SK-N-SH treated with all-trans-retinoic acid at 6 μM for 48 hours (cell line): ENCODE results near the gene PPP6C.

Experiments
- ATAC-seq: fragments of 200-7000 bp; cut with Tn5 transposase; 3 replicates; pipeline ENCODE4 v1.9.1; 2020; ENCODE audit warnings: mild to moderate bottlenecking, moderate library complexity
- ARNTL ChIP-seq: fragments of 450-650 bp; formaldehyde crosslinking; IDR thresholded peaks from 2 replicates; pipeline ENCODE4 v1.5.0; 2020; ENCODE audit warnings: low read depth, mild to moderate bottlenecking, moderate library complexity, borderline replicate concordance
- BACH2 ChIP-seq: fragments of 250-450 bp; sonication (Bioruptor Pico); IDR thresholded peaks from 2 replicates; pipeline ENCODE4 v1.9.0; 2021; ENCODE audit warnings: mild to moderate bottlenecking, borderline replicate concordance
- CSDC2 ChIP-seq: fragments of 250-450 bp; sonication (Bioruptor Pico); IDR thresholded peaks from 2 replicates; pipeline ENCODE4 v1.5.0; 2020; ENCODE audit warnings: mild to moderate bottlenecking, moderate library complexity
- ESRRG ChIP-seq: fragments of 250-450 bp; sonication (Bioruptor Pico); IDR thresholded peaks from 2 replicates; pipeline ENCODE4 v1.6.1; 2021; ENCODE audit warnings: mild to moderate bottlenecking
- GLIS3 ChIP-seq: fragments of 250-450 bp; sonication (Bioruptor Pico); IDR thresholded peaks from 2 replicates; pipeline ENCODE4 v1.5.0; 2020; ENCODE audit warnings: mild to moderate bottlenecking, moderate library complexity
- ISL1 ChIP-seq: fragments of 250-450 bp; sonication (Bioruptor Pico); IDR thresholded peaks from 2 replicates; pipeline ENCODE4 v2.1.2; 2022; ENCODE audit warnings: mild to moderate bottlenecking, moderate library complexity
- OSR1 ChIP-seq: fragments of 250-450 bp; sonication (Bioruptor Pico); IDR thresholded peaks from 2 replicates; pipeline ENCODE4 v1.8.0; 2022; ENCODE audit warnings: moderate library complexity, mild to moderate bottlenecking, inconsistent platforms
- PPARA ChIP-seq: fragments of 250-450 bp; sonication (Bioruptor Pico); IDR thresholded peaks from 2 replicates; pipeline ENCODE4 v1.5.0; 2020; ENCODE audit warnings: mild to moderate bottlenecking, borderline replicate concordance
- RARB ChIP-seq: fragments of 250-450 bp; sonication (Bioruptor Pico); IDR thresholded peaks from 2 replicates; pipeline ENCODE4 v1.8.0; 2021; ENCODE audit warnings: mild to moderate bottlenecking, moderate library complexity
- TCF4 ChIP-seq: fragments of 250-450 bp; sonication (Bioruptor Pico); IDR thresholded peaks from 2 replicates; pipeline ENCODE4 v1.8.0; 2021; ENCODE audit warnings: mild to moderate bottlenecking, moderate library complexity, borderline replicate concordance
- TOX ChIP-seq: fragments of 250-450 bp; sonication (Bioruptor Pico); IDR thresholded peaks from 2 replicates; pipeline ENCODE4 v1.8.0; 2021; ENCODE audit warnings: mild to moderate bottlenecking, moderate library complexity, borderline replicate concordance
- ZC3H10 ChIP-seq: fragments of 250-450 bp; sonication (Bioruptor Pico); IDR thresholded peaks from 2 replicates; pipeline ENCODE4 v1.5.1; 2021; ENCODE audit warnings: mild to moderate bottlenecking, moderate library complexity
- ZFP3 ChIP-seq: fragments of 250-450 bp; sonication (Bioruptor Pico); IDR thresholded peaks from 2 replicates; pipeline ENCODE4 v1.5.0; 2020; ENCODE audit warnings: mild to moderate bottlenecking, moderate library complexity
- ZFP30 ChIP-seq: fragments of 450-650 bp; formaldehyde crosslinking; IDR thresholded peaks from 2 replicates; pipeline ENCODE4 v1.5.0; 2022; ENCODE audit warnings: mild to moderate bottlenecking, moderate library complexity
- ZNF565 ChIP-seq: fragments of 450-650 bp; formaldehyde crosslinking; conservative IDR thresholded peaks from 2 replicates; pipeline ENCODE4 v1.5.0; 2020; ENCODE audit warnings: low read depth, mild to moderate bottlenecking, moderate library complexity
- ZNF70 ChIP-seq: fragments of 450-650 bp; formaldehyde crosslinking; IDR thresholded peaks from 2 replicates; pipeline ENCODE4 v1.5.0; 2020; ENCODE audit warnings: mild to moderate bottlenecking, moderate library complexity
- ZNF8 ChIP-seq: fragments of 450-650 bp; formaldehyde crosslinking; IDR thresholded peaks from 2 replicates; pipeline ENCODE4 v1.5.0; 2020; ENCODE audit warnings: mild to moderate bottlenecking, moderate library complexity
- TF ChIP-seq, protein P1 (sequence below): fragments of 250-450 bp; sonication (Bioruptor Pico); IDR thresholded peaks from 2 replicates; pipeline ENCODE4 v1.5.1; 2021; ENCODE audit warnings: mild to moderate bottlenecking, moderate library complexity
- TF ChIP-seq, protein P2 (sequence below): fragments of 250-450 bp; sonication (Bioruptor Pico); IDR thresholded peaks from 2 replicates; pipeline ENCODE4 v1.8.0; 2020; ENCODE audit warnings: mild to moderate bottlenecking, moderate library complexity, borderline replicate concordance
- TF ChIP-seq, protein P3 (sequence below): fragments of 250-450 bp; sonication (Bioruptor Pico); IDR thresholded peaks from 2 replicates; pipeline ENCODE4 v1.5.0; 2020; ENCODE audit warnings: mild to moderate bottlenecking, moderate library complexity
- TF ChIP-seq, protein P4 (sequence below): fragments of 250-450 bp; sonication (Bioruptor Pico); IDR thresholded peaks from 2 replicates; pipeline ENCODE4 v1.8.0; 2021; ENCODE audit warnings: low read depth, mild to moderate bottlenecking, moderate library complexity, borderline replicate concordance

Gene PPP6C

DNA sequence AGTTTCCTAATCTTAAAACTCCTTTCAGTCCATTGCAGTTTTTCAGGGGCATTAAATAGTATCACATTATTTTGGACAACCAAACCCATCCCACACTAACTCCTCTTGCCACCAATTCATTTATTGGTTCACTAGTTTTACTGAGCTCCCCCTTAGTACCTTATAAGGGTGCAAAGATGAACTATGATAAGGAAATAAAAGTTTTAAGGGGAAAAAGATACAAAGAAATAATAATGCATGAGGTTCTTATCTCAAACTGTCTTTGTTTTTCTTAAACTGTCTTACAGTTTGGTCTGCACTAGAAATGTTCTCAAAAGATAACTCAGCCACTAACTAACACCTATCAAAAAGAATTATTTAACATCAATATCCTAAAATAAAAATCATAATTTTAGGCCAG lies 54.6 kb downstream of the PPP6C start:
- TF ChIP-seq ZC3H10 (no peak), ZFP30 (CRISPR knock-in tag) (no peak), CSDC2 (CRISPR knock-in tag) (no peak), ZFP3 (CRISPR knock-in tag) (no peak)
- ATAC-seq = no peak

DNA sequence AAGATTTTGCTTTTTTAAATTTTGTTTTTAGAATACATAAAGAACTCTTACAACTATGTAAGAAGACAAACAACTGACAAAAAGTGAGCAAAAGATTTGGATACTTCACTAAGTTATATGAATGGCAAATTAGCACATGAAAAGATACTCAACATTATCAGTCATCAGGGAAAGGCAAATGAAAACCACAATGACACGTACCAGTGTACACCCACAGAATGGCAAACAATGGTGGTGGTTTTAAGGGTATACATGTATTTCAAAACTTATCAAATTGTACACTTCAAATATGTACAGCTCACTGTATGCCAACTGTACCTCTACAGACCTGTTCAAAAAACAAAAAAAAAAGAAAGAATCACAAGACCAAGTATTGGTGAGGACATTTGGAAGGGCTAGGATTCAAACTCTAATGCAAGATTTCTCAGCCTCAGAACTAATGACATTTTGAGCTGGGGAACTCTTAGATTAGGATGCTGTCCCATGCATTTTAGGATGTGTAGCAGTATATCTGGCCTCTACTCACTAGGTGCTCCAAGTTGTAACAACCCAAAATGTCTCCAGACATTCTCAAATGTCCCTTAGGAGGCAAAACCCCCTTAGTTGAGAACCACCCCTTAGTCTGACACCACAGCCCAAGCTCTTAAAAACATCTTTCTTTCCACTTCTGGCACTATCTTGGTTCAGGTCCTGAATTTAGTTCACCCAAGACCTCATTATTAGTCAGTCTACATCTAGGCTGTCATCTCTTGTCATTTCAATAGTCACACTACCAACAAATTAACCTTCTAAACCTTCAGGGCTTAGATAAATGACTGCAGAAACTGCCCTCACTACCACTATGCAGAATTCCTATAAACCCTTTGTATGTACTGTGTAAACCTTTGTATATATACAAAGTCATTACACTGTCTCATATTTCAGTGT lies 55.9 kb downstream of the PPP6C start:
- ATAC-seq = no peak
- no peak for TF ChIP-seq ZFP3 (CRISPR knock-in tag)
- TF ChIP-seq, protein P1, sequence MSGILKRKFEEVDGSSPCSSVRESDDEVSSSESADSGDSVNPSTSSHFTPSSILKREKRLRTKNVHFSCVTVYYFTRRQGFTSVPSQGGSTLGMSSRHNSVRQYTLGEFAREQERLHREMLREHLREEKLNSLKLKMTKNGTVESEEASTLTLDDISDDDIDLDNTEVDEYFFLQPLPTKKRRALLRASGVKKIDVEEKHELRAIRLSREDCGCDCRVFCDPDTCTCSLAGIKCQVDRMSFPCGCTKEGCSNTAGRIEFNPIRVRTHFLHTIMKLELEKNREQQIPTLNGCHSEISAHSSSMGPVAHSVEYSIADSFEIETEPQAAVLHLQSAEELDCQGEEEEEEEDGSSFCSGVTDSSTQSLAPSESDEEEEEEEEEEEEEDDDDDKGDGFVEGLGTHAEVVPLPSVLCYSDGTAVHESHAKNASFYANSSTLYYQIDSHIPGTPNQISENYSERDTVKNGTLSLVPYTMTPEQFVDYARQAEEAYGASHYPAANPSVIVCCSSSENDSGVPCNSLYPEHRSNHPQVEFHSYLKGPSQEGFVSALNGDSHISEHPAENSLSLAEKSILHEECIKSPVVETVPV (CRISPR knock-in tag) = no peak
- TF ChIP-seq, protein P2, sequence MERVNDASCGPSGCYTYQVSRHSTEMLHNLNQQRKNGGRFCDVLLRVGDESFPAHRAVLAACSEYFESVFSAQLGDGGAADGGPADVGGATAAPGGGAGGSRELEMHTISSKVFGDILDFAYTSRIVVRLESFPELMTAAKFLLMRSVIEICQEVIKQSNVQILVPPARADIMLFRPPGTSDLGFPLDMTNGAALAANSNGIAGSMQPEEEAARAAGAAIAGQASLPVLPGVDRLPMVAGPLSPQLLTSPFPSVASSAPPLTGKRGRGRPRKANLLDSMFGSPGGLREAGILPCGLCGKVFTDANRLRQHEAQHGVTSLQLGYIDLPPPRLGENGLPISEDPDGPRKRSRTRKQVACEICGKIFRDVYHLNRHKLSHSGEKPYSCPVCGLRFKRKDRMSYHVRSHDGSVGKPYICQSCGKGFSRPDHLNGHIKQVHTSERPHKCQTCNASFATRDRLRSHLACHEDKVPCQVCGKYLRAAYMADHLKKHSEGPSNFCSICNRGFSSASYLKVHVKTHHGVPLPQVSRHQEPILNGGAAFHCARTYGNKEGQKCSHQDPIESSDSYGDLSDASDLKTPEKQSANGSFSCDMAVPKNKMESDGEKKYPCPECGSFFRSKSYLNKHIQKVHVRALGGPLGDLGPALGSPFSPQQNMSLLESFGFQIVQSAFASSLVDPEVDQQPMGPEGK (CRISPR knock-in tag) = no peak
- TF ChIP-seq ZNF565 (CRISPR knock-in tag) = no peak

DNA sequence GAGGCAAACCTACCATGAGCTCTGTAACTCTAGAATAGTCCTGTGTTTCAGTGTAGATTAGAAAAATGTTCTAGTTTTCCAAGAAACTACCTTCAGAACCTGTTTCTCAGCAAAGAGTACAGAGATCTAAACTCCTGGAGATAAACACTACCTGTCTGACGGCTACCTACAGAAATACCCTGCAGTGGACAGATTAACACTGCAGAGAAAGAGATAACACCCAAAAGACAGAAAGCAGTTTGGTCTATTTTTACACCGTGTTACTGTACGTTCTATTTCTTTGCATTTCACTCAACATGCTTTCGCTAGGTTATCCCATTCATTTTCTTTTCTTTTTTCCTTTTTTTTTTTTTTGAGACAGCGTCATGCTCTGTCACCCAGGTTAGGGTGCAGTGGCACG lies 57.8 kb downstream of the PPP6C start:
- ATAC-seq = no peak
- TF ChIP-seq, protein P3, sequence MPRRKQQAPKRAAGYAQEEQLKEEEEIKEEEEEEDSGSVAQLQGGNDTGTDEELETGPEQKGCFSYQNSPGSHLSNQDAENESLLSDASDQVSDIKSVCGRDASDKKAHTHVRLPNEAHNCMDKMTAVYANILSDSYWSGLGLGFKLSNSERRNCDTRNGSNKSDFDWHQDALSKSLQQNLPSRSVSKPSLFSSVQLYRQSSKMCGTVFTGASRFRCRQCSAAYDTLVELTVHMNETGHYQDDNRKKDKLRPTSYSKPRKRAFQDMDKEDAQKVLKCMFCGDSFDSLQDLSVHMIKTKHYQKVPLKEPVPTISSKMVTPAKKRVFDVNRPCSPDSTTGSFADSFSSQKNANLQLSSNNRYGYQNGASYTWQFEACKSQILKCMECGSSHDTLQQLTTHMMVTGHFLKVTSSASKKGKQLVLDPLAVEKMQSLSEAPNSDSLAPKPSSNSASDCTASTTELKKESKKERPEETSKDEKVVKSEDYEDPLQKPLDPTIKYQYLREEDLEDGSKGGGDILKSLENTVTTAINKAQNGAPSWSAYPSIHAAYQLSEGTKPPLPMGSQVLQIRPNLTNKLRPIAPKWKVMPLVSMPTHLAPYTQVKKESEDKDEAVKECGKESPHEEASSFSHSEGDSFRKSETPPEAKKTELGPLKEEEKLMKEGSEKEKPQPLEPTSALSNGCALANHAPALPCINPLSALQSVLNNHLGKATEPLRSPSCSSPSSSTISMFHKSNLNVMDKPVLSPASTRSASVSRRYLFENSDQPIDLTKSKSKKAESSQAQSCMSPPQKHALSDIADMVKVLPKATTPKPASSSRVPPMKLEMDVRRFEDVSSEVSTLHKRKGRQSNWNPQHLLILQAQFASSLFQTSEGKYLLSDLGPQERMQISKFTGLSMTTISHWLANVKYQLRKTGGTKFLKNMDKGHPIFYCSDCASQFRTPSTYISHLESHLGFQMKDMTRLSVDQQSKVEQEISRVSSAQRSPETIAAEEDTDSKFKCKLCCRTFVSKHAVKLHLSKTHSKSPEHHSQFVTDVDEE (CRISPR knock-in tag) = no peak
- TF ChIP-seq CSDC2 (CRISPR knock-in tag) = no peak

DNA sequence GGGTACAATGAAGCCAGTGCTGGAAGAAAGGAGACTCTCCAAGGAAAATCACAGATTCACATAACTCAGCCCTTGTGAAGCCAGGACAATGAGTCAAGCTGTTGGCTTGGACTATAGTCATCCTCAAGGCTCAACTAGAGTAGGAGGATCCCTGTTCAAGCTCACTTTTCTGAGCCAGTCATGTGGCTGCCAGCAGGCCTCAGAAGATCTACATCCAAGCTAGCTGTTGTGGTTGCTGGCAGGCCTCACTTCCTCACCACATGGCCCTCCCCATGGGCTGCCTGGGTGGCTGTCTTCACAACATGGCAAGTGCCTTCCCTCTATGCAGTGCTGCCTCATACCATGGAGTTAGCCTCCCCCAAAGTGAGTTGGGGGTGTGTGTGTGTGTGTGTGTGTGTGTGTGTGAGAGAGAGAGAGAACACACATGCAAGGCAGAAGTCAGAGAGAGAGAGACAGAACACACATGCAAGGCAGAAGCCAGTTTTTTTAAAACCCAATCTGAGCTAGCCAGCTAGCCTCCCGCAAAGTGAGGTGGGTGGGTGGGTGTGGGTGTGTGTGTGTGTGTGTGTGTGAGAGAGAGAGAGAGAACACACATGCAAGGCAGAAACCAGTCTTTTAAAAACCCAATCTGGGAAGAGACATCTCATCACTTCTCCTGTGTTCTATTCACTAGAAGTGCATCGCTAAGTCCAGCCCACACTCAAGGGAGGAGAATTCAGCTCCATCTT lies 63.4 kb downstream of the PPP6C start:
- no peak for TF ChIP-seq TOX
- TF ChIP-seq BACH2 = no peak
- TF ChIP-seq ZNF70 (CRISPR knock-in tag) = no peak
- 0 out of 2 replicates have a peak, but pooled peaks have one; percentile 16 for TF ChIP-seq ZFP3 (CRISPR knock-in tag)
- no peak for TF ChIP-seq ARNTL (CRISPR knock-in tag)
- TF ChIP-seq RARB (CRISPR knock-in tag) = no peak
- TF ChIP-seq ZNF8 (CRISPR knock-in tag) = 0 out of 2 replicates have a peak, but pooled peaks have one; percentile 10
- TF ChIP-seq, protein P2 (CRISPR knock-in tag) = no peak
- no peak for TF ChIP-seq ESRRG
- no peak for TF ChIP-seq TCF4 (CRISPR knock-in tag)
- no peak for TF ChIP-seq CSDC2 (CRISPR knock-in tag)
- TF ChIP-seq, protein P4, sequence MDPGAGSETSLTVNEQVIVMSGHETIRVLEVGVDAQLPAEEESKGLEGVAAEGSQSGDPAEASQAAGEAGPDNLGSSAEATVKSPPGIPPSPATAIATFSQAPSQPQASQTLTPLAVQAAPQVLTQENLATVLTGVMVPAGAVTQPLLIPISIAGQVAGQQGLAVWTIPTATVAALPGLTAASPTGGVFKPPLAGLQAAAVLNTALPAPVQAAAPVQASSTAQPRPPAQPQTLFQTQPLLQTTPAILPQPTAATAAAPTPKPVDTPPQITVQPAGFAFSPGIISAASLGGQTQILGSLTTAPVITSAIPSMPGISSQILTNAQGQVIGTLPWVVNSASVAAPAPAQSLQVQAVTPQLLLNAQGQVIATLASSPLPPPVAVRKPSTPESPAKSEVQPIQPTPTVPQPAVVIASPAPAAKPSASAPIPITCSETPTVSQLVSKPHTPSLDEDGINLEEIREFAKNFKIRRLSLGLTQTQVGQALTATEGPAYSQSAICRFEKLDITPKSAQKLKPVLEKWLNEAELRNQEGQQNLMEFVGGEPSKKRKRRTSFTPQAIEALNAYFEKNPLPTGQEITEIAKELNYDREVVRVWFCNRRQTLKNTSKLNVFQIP (CRISPR knock-in tag) = no peak
- TF ChIP-seq PPARA (CRISPR knock-in tag) = no peak
- TF ChIP-seq, protein P1 (CRISPR knock-in tag) = no peak
- TF ChIP-seq GLIS3 (CRISPR knock-in tag) = no peak
- TF ChIP-seq OSR1 (CRISPR knock-in tag) = no peak
- TF ChIP-seq ISL1 (CRISPR knock-in tag) = no peak
- peak; percentile 99 for ATAC-seq
